HG03460 (cell line): ENCODE data around the gene CAMSAP2.
"Not testable (repeated sequence)": the region's sequence is repeated elsewhere in the genome, so short reads cannot be mapped to it uniquely, and the experiment has no call there.

Experiments used
- ATAC-seq: cut with Tn5 transposase; IDR thresholded peaks from one replicate; pipeline ENCODE4 v1.9.1; 2021; ENCODE audit not compliant: unreplicated experiment

CAMSAP2 gene

DNA sequence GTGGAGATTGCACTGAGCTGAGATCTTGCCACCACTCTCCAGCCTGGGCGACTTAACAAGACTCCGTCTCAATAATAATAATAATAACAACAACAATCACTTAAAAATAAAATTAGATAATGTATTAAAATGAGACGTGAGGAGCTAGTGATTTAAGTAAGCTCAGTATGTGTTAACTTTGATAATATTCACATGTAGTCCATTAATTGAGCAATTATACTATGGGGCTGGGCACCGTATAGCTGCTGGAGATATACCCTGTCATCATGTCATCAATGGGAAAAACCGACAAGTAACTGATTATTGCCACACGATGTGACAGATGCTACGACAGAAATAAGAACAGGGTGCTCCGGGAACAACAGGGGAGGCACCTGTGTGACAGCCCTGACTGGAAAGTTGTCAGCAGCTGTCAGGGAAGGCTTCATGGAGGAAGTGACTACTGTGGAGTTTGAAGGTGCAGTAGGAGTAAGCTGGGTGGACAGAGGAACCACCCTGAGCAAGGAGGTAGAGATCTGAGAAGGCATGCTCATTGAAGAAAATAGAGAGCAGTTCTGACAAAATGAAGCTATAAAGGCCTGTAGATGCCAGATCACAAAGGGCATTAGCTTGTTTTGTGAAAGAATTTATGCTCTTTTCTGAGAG is 924 bp upstream of the CAMSAP2 start:
- no peak for ATAC-seq

- peak; percentile 48 for ATAC-seq
Measured at GRCh38 chr1:200738949-200739651, 407 bp downstream of the CAMSAP2 start.

GRCh38 chr1:200739702-200740570 is 1.2 kb downstream of the CAMSAP2 start:
- ATAC-seq: no peak

GRCh38 chr1:200740571-200741208 is 2.0 kb downstream of the CAMSAP2 start:
- ATAC-seq: no peak

- no peak for ATAC-seq
Measured at GRCh38 chr1:200741551-200742207, 3.0 kb downstream of the CAMSAP2 start.

DNA sequence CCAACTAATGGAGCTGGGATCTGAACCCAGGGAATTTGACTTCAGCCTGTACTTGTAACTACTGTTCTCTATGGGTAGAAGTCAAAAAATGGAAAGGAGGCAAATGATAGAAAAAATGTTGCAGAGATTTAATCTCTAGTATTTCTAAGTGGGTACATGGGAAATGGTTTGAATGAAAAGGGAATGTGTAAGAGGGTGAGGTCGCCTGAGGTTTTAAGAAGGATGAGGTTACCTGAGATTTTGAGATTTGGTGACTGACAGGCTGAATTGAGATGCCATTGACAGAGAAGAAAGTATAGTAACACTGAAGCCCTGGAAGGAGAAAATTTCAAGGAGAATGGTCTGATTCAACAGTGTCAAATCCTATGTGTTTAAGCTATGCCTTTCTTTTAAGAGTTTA is 5.5 kb downstream of the CAMSAP2 start:
- no peak for ATAC-seq

DNA sequence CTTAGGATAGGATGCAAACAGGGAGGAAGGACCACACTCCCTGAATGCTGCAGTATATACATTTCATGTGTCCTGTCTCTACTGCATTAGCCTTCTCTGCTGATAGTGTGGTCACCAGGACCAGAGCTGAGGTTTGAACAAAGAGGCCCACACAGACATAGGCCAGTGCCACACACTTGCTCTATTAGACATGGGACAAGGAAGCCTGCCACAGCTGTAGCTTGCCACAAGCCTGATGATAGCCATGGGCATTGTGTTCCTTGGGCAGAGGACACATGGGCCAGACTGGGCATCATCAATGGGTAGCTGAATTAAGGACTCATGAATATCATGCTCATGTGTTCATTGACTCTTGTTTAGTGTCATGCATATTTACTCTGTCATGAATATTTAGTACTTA is 10.4 kb downstream of the CAMSAP2 start:
- no peak for ATAC-seq

DNA sequence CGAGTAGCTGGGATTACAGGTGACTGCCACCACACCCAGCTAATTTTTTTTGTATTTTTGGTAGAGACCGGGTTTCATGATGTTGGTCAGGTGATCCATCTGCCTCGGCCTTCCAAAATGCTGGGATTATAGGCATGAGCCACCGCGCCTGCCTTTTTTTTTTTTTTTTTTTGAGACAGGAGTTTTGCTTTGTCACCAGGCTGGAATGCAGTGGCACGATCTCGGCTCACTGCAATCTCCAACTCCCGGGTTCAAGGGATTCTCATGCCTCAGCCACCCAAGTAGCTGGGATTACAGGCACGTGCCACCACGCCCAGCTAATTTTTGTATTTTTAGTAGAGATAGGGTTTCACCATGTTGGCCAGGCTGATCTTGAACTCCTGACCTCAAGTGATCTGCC is 12.1 kb downstream of the CAMSAP2 start:
- not testable (repeated sequence) for ATAC-seq

DNA sequence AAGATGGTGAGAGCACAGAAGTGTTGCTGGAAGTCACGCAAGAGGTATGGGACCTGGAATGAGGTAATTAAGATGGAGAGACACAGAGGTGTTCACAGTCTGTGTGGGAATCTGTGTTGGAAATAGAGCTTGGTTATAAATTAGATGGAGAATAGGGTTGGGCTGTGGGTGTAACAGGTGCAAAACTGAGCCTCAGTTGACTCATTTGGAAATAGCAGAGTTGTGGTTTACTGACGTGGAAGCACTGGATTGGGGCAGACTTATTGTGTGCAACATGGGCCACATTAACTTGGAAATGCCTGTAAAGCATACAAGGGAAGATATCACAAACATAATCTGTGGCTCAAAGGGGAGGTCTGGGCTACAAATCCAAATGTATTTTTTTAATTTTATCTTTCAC is 13.0 kb downstream of the CAMSAP2 start:
- peak; percentile 85 for ATAC-seq

- ATAC-seq: no peak
Measured at GRCh38 chr1:200753650-200754198, 15.0 kb downstream of the CAMSAP2 start.

DNA sequence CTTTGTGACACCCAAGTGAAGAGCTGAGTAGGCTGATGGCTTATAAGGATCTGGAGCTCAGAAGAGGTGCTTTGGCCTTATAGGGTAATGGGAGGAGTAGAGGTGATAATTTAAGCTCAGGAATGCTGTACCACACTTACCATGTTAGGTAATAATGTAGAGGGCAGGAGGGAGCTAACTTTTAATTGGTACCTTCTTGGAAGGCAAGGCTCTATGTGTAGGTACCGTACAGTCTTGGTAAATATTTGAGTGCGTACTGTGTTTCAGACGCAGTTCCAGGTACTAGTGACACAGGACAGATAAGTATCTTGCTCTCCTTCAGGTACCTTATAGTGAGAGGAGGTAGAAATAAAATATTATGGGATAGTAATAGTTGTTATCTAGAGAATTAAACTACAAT is 16.8 kb downstream of the CAMSAP2 start:
- no peak for ATAC-seq

DNA sequence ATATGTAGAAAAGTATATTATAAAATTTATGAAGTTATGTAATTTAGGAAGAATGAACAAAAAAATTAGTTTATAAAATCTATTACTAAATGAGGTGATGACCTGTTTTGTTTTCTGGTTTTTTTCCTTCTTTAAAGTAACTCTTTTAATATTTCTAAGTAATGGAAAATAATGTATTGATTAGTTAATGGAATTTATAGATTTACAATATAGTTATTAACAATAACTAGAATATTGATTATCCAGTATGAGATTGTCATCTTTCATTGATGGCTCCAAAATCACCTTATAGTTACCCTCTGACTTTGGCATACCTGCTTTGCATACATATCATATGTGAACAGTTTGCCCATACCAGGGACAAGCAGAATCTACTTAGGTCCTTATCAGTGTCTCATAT is 23.4 kb downstream of the CAMSAP2 start:
- ATAC-seq: no peak

DNA sequence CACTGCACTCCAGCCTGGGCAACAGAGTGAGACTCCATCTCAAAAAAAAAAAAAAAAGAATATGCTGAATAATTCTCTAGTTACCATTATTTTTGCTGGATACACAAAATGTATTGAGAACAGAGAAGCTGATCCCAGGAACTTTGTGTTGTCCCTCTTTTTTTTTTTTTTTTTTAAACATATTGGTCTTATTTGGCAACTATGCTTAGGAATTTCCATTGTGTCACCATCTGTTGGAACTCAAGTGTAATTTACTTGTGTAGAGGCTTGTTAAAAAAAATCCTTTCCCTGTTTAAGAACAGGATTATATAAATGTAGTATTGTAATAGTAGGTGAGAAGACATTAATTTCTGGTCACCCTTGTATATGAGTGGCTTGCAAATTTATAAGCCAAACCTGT is 28.6 kb downstream of the CAMSAP2 start:
- no peak for ATAC-seq

GRCh38 chr1:200771625-200772555 is 33.2 kb downstream of the CAMSAP2 start:
- no peak for ATAC-seq

DNA sequence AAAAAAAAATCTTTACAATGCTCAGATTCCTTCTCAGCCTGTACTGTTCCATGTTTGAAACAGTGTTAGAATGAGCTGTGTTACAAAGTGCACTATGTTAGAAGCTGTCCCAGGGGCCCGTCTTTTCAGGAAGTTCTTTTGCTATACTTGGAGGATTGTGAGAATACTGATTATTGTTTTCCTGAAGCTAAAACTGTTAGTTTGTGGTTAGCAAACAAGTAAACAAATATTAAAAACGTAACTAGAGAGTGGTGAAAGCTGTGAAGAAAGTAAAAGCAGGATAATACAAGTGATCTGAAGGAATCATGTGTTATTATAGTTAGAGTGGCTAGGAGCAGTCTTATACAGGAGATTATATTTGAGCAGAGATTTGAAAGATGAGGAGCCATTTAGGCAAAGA is 35.6 kb downstream of the CAMSAP2 start:
- ATAC-seq: no peak

- ATAC-seq: no peak
Measured at GRCh38 chr1:200774735-200775444, 36.2 kb downstream of the CAMSAP2 start.

DNA sequence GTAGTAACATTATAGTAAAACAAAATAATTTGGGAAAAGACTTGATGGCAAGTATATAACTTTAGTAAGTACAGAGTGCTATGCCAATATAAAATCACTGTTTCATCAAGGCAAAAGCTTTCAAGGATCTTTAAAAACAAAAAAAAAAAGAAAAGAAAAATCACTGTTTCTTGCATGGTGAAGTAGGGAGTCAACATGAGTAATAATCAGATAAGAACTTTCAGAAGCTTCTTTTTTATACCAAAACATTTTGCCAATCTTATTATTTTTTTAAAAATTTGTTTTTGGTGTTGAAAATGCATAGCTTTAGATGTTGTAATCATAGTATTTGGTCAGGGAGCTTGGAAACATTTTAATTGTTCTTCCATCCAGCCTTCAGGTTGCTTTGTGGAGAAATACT is 37.2 kb downstream of the CAMSAP2 start:
- no peak for ATAC-seq

DNA sequence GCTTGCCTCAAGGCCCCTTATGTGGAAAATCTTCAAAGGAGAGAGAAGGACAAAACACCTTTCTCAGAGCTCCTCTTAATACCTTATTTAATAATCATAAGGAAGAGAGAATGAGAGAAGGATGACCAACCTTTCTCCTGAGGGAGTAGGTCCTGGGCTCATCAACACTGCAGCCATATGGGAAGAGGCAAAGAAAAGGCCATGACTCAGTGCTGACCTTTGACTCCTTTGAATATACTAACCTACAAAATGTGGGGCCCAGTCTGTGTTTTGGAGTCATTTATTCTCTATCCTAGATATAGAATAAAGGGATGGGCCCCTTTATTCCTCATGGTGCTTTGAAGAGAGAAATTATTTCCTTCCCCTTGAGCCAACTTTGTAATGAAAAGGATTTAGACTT is 38.3 kb downstream of the CAMSAP2 start:
- no peak for ATAC-seq

- no peak for ATAC-seq
Measured at GRCh38 chr1:200778766-200779165, 40.1 kb downstream of the CAMSAP2 start.
